ENCODE measurements around the gene FBN2. TPM values are rescaled to one million over a fixed set of nuclear protein-coding genes. Genes with fewer than 3 reads are reported as not detected.

Gene FBN2
- total and polyA plus RNA-seq, 2 donors (not counting 1 experiment from before 2014, with no cell fraction given), result 43.1 to 80.1 TPM

- Histone ChIP-seq H3K9me3 (ENCODE audit: control insufficient read depth, insufficient read depth, low read depth, low read length) (no peaks in the 10 kb centered on the region), H3K27ac (ENCODE audit: insufficient read depth, low read length) (no peak overlapping the region), H3K27me3 (ENCODE audit: control insufficient read depth, insufficient read depth, low read length) (no peaks in the 10 kb centered on the region), H3K79me2 (ENCODE audit: control insufficient read depth, insufficient read depth, low read length) (no peaks in the 10 kb centered on the region), H2AFZ (ENCODE audit: low read length) (no peak overlapping the region), H3K4me3 (replicated peaks in 1 of 4; ENCODE audit: control extremely low read depth in 1 of 4, insufficient read depth in 1 of 4, low read depth in 3 of 4, low read length in 4 of 4) (no peak overlapping the region), H4K20me1 (ENCODE audit: control insufficient read depth, extremely low read depth, insufficient read depth, low read length) (no peaks in the 10 kb centered on the region), H3K4me2 (ENCODE audit: extremely low read depth, insufficient read depth, low read length) (no peak overlapping the region), H3K36me3 (ENCODE audit: control insufficient read depth, insufficient read depth, low read length) (no peaks in the 10 kb centered on the region), H3K4me1 (ENCODE audit: control insufficient read depth, extremely low read depth, insufficient read depth, low read length) (no peaks in the 10 kb centered on the region), H3K9ac (ENCODE audit: insufficient read depth, low read length) (no peak overlapping the region)
- no peak for DNase-seq (ENCODE audit: low read depth in 2 of 2)
- no peak for TF ChIP-seq EZH2 (IDR thresholded peaks at IDR 0.05; ENCODE audit: low read length, missing control alignments)
- TF ChIP-seq CTCF (conservative IDR thresholded peaks at IDR 0.05 in 1 of 2, IDR thresholded peaks at IDR 0.05 in 1 of 2; ENCODE audit: low read depth in 1 of 2, low read length in 2 of 2), result no peak
These were observed 154.0 kb downstream of the FBN2 start for GRCh38 chr5:128384068-128384467.

GRCh38 chr5:128380337-128380736 lies 157.7 kb downstream of the FBN2 start:
- TF ChIP-seq CTCF (conservative IDR thresholded peaks at IDR 0.05 in 1 of 2, IDR thresholded peaks at IDR 0.05 in 1 of 2; ENCODE audit: low read depth in 1 of 2, low read length in 2 of 2) (no peak), EZH2 (IDR thresholded peaks at IDR 0.05; ENCODE audit: low read length, missing control alignments) (no peak)
- Histone ChIP-seq H3K27ac (ENCODE audit: insufficient read depth, low read length) (no peak overlapping the region), H3K9me3 (ENCODE audit: control insufficient read depth, insufficient read depth, low read depth, low read length) (no peaks in the 10 kb centered on the region), H3K4me3 (replicated peaks in 1 of 4; ENCODE audit: control extremely low read depth in 1 of 4, insufficient read depth in 1 of 4, low read depth in 3 of 4, low read length in 4 of 4) (no peak overlapping the region), H3K36me3 (ENCODE audit: control insufficient read depth, insufficient read depth, low read length) (no peaks in the 10 kb centered on the region), H3K9ac (ENCODE audit: insufficient read depth, low read length) (no peak overlapping the region), H3K27me3 (ENCODE audit: control insufficient read depth, insufficient read depth, low read length) (no peaks in the 10 kb centered on the region), H3K4me1 (ENCODE audit: control insufficient read depth, extremely low read depth, insufficient read depth, low read length) (no peaks in the 10 kb centered on the region), H2AFZ (ENCODE audit: low read length) (no peak overlapping the region), H3K79me2 (ENCODE audit: control insufficient read depth, insufficient read depth, low read length) (no peaks in the 10 kb centered on the region), H3K4me2 (ENCODE audit: extremely low read depth, insufficient read depth, low read length) (no peak overlapping the region), H4K20me1 (ENCODE audit: control insufficient read depth, extremely low read depth, insufficient read depth, low read length) (no peaks in the 10 kb centered on the region)
- no peak for DNase-seq (ENCODE audit: low read depth in 2 of 2)

- Histone ChIP-seq H3K4me1 (ENCODE audit: control insufficient read depth, extremely low read depth, insufficient read depth, low read length) (no peaks in the 10 kb centered on the region), H3K4me2 (ENCODE audit: extremely low read depth, insufficient read depth, low read length) (no peak overlapping the region), H2AFZ (ENCODE audit: low read length) (no peak overlapping the region), H3K36me3 (ENCODE audit: control insufficient read depth, insufficient read depth, low read length) (no peaks in the 10 kb centered on the region), H4K20me1 (ENCODE audit: control insufficient read depth, extremely low read depth, insufficient read depth, low read length) (no peaks in the 10 kb centered on the region), H3K4me3 (replicated peaks in 1 of 4; ENCODE audit: control extremely low read depth in 1 of 4, insufficient read depth in 1 of 4, low read depth in 3 of 4, low read length in 4 of 4) (no peak overlapping the region), H3K27me3 (ENCODE audit: control insufficient read depth, insufficient read depth, low read length) (no peaks in the 10 kb centered on the region), H3K27ac (ENCODE audit: insufficient read depth, low read length) (no peak overlapping the region), H3K79me2 (ENCODE audit: control insufficient read depth, insufficient read depth, low read length) (no peaks in the 10 kb centered on the region), H3K9me3 (ENCODE audit: control insufficient read depth, insufficient read depth, low read depth, low read length) (no peaks in the 10 kb centered on the region), H3K9ac (ENCODE audit: insufficient read depth, low read length) (no peak overlapping the region)
- TF ChIP-seq EZH2 (IDR thresholded peaks at IDR 0.05; ENCODE audit: low read length, missing control alignments), result no peak
- TF ChIP-seq CTCF (conservative IDR thresholded peaks at IDR 0.05 in 1 of 2, IDR thresholded peaks at IDR 0.05 in 1 of 2; ENCODE audit: low read depth in 1 of 2, low read length in 2 of 2), result no peak
- DNase-seq (ENCODE audit: low read depth in 2 of 2), result peak in 1 of 2 donors; percentile 40
These were observed 159.4 kb downstream of the FBN2 start for GRCh38 chr5:128378632-128379031.

Measured in fibroblast of lung (primary cell).